ENCODE data around the gene ZNF662. TPM values are rescaled to one million over a fixed set of nuclear protein-coding genes. Genes with fewer than 3 reads are reported as not detected.
"Not testable (repeated sequence)": the region's sequence is repeated elsewhere in the genome, so short reads cannot be mapped to it uniquely, and the experiment has no call there.

Gene ZNF662
- total RNA-seq, 1 donor from 2014 or later: 1.4 TPM

- Mint-ChIP-seq H3K27me3 (ENCODE audit: unreplicated experiment) (no peaks in the 10 kb centered on the region), H3K4me3 (ENCODE audit: unreplicated experiment) (peak overlapping the region; percentile 65), H3K4me1 (ENCODE audit: unreplicated experiment) (peaks cover 6% of the 10 kb centered on the region), H3K9me3 (ENCODE audit: unreplicated experiment) (no peaks in the 10 kb centered on the region), H3K36me3 (ENCODE audit: low read depth, unreplicated experiment) (no peaks in the 10 kb centered on the region), H3K27ac (ENCODE audit: unreplicated experiment) (no peak overlapping the region)
- TF ChIP-seq CTCF (IDR thresholded peaks at IDR 0.05; ENCODE audit: unreplicated experiment): no peak
- DNase-seq (ENCODE audit: low spot score): no peak
Measured at GRCh38 chr3:42880183-42880582, 25.8 kb upstream of the ZNF662 start.

GRCh38 chr3:42880601-42881451 lies 25.1 kb upstream of the ZNF662 start:
- Mint-ChIP-seq H3K36me3 (ENCODE audit: low read depth, unreplicated experiment) (no peaks in the 10 kb centered on the region), H3K4me3 (ENCODE audit: unreplicated experiment) (peak overlapping the region; percentile 83), H3K4me1 (ENCODE audit: unreplicated experiment) (peaks cover 6% of the 10 kb centered on the region), H3K9me3 (ENCODE audit: unreplicated experiment) (no peaks in the 10 kb centered on the region), H3K27me3 (ENCODE audit: unreplicated experiment) (no peaks in the 10 kb centered on the region), H3K27ac (ENCODE audit: unreplicated experiment) (no peak overlapping the region)
- peak; percentile 72 for DNase-seq (ENCODE audit: low spot score)
- peak; percentile 73 for TF ChIP-seq CTCF (IDR thresholded peaks at IDR 0.05; ENCODE audit: unreplicated experiment)

- H3K9me3 Mint-ChIP-seq (ENCODE audit: unreplicated experiment); DNase-seq (ENCODE audit: low spot score); H3K27ac Mint-ChIP-seq (ENCODE audit: unreplicated experiment); H3K27me3 Mint-ChIP-seq (ENCODE audit: unreplicated experiment); H3K4me3 Mint-ChIP-seq (ENCODE audit: unreplicated experiment); H3K4me1 Mint-ChIP-seq (ENCODE audit: unreplicated experiment); H3K36me3 Mint-ChIP-seq (ENCODE audit: low read depth, unreplicated experiment): not testable (repeated sequence)
Measured at GRCh38 chr3:42883251-42883930, 22.6 kb upstream of the ZNF662 start.

GRCh38 chr3:42884324-42884723 lies 21.6 kb upstream of the ZNF662 start:
- TF ChIP-seq CTCF (IDR thresholded peaks at IDR 0.05; ENCODE audit: unreplicated experiment): no peak
- H3K4me3 Mint-ChIP-seq (ENCODE audit: unreplicated experiment): no peak overlapping the region
- no peaks in the 10 kb centered on the region for H3K36me3 Mint-ChIP-seq (ENCODE audit: low read depth, unreplicated experiment)
- no peak for DNase-seq (ENCODE audit: low spot score)
- H3K27ac Mint-ChIP-seq (ENCODE audit: unreplicated experiment): no peak overlapping the region
- H3K27me3 Mint-ChIP-seq (ENCODE audit: unreplicated experiment): no peaks in the 10 kb centered on the region
- H3K4me1 Mint-ChIP-seq (ENCODE audit: unreplicated experiment): peaks cover 6% of the 10 kb centered on the region
- no peaks in the 10 kb centered on the region for H3K9me3 Mint-ChIP-seq (ENCODE audit: unreplicated experiment)

- Mint-ChIP-seq H3K4me3 (ENCODE audit: unreplicated experiment) (no peak overlapping the region), H3K27me3 (ENCODE audit: unreplicated experiment) (no peaks in the 10 kb centered on the region), H3K27ac (ENCODE audit: unreplicated experiment) (no peak overlapping the region), H3K9me3 (ENCODE audit: unreplicated experiment) (no peaks in the 10 kb centered on the region), H3K36me3 (ENCODE audit: low read depth, unreplicated experiment) (no peaks in the 10 kb centered on the region), H3K4me1 (ENCODE audit: unreplicated experiment) (peaks cover 3% of the 10 kb centered on the region)
- TF ChIP-seq CTCF (IDR thresholded peaks at IDR 0.05; ENCODE audit: unreplicated experiment): no peak
- DNase-seq (ENCODE audit: low spot score): no peak
Measured at GRCh38 chr3:42886294-42886822, 19.6 kb upstream of the ZNF662 start.
